AG09309 (cell line): ENCODE results near the gene APLF.

Experiments used
- DNase-seq: peaks from one replicate; pipeline ENCODE4 v3.0.0-alpha.2; 2010; ENCODE audit warnings: low read depth
- H3K4me3 ChIP-seq: 2 replicates; pipeline ENCODE4 v1.5.1; 2011; ENCODE audit warnings: mild to moderate bottlenecking, low read depth, low read length, moderate library complexity; ENCODE audit not compliant: control insufficient read depth
- CTCF ChIP-seq: IDR thresholded peaks from 2 replicates; pipeline ENCODE4 v1.5.1; 2011; ENCODE audit warnings: mild to moderate bottlenecking, low read depth, low read length, inconsistent platforms; ENCODE audit not compliant: insufficient read depth, control insufficient read depth; ENCODE audit errors: missing control alignments

APLF gene

GRCh38 chr2:68453761-68454360 lies 13.5 kb upstream of the APLF start:
- no peak for DNase-seq
- TF ChIP-seq CTCF, result no peak
- H3K4me3 ChIP-seq, result no peak overlapping the region

GRCh38 chr2:68454719-68455118 lies 12.7 kb upstream of the APLF start:
- no peak for DNase-seq
- H3K4me3 ChIP-seq, result no peak overlapping the region
- no peak for TF ChIP-seq CTCF

- no peak for TF ChIP-seq CTCF
- no peak overlapping the region for H3K4me3 ChIP-seq
- no peak for DNase-seq
Observed at GRCh38 chr2:68456198-68456597, 11.2 kb upstream of the APLF start.

GRCh38 chr2:68458981-68459380 lies 8.4 kb upstream of the APLF start:
- no peak for DNase-seq
- TF ChIP-seq CTCF, result no peak
- H3K4me3 ChIP-seq, result no peak overlapping the region

- peak; percentile 68 for TF ChIP-seq CTCF
- DNase-seq, result no peak
- no peak overlapping the region for H3K4me3 ChIP-seq
Observed at GRCh38 chr2:68463287-68463877, 4.0 kb upstream of the APLF start.

GRCh38 chr2:68464651-68465050 lies 2.7 kb upstream of the APLF start:
- DNase-seq, result no peak
- TF ChIP-seq CTCF, result no peak
- no peak overlapping the region for H3K4me3 ChIP-seq
